Non-pigmented ciliary epithelial cell (primary cell): Measurements from ENCODE around the gene CDKAL1.
"Not testable (repeated sequence)": the region's sequence is repeated elsewhere in the genome, so short reads cannot be mapped to it uniquely, and the experiment has no call there.

Experiments used
- DNase-seq: peaks from one replicate; pipeline ENCODE4 v3.0.0-alpha.2; 2010; ENCODE audit warnings: low read depth

Gene CDKAL1

GRCh38 chr6:21026576-21027273, 492.5 kb downstream of the CDKAL1 start:
- DNase-seq, result peak; percentile 78

DNA sequence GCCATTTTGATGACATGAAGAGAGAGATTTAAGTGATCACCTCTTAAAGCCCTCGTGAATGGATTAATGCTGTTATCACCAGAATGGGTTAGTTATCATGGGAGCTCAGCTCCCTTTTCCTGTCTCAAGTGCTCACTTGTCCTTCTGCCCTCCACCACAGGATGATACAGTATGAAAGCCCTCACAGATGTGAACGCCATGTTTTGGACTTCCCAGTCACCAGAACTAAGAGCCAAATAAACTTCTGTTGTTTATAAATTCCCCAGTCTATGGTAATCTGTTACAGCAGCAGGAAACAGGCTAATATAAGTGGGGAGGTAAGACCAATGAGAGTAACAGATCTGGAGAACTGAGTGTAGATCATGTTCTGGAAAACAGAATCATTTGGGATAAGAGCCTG, 493.2 kb downstream of the CDKAL1 start:
- no peak for DNase-seq

DNA sequence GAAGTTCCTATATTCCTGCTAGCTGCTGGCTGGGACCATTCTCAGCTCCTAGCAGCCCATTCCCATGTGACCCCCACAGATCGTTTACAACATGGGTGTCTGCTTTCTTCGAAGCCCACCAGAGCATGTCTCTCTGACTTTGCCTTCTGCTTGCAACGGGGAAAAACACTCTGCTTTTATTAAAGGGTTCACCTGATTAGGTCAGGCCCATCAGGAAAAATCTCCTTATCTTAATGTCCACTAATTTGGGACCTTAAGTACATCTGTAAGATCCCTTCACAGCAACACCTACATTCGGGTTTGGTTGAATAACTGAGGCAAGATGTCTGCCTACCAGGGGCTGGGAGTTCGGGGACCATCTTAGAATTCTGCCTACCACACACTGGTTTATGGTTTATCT, 496.9 kb downstream of the CDKAL1 start:
- DNase-seq, result no peak

- no peak for DNase-seq
These were observed 498.8 kb downstream of the CDKAL1 start for GRCh38 chr6:21033084-21033483.

DNA sequence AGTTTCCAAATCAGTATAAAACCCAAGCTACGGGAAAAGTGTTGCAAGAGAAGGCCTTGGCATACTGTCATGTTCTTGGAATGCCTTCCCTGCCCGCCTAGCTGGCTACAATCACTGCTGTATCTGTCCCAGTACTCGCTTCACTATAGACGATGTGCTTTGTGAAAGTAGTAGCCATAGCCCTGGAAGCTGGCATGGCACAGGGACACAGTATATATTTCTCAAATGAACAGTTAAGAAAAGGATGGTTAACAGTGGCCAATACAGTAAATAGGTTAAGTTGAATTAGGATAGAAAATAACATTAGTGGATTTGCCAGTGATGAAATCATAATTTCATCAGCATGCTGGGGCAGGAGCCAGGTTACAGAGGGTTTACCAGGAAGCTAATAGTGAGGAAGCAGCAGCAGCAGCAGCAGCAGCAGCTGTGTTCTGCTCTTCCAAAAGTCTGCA, 499.3 kb downstream of the CDKAL1 start:
- DNase-seq, result no peak

DNA sequence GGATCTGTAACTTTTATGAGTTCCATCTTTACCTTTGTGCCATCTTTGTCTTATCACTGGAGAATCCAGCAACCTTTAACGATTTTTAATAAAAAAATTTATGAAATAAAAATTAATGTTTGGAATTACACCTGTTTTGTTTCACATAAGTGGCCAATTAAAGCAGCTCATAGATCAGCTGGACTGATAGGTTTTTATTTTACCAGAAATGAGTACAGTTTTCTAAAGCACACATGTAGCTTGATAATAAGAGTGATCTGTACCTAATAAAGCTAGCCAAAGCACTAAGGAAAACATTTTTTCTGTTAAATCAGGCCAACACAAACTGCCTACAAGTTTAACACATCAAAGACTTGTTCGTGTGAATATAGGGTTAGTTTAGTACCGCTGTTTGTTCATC, 500.1 kb downstream of the CDKAL1 start:
- DNase-seq, result no peak

DNA sequence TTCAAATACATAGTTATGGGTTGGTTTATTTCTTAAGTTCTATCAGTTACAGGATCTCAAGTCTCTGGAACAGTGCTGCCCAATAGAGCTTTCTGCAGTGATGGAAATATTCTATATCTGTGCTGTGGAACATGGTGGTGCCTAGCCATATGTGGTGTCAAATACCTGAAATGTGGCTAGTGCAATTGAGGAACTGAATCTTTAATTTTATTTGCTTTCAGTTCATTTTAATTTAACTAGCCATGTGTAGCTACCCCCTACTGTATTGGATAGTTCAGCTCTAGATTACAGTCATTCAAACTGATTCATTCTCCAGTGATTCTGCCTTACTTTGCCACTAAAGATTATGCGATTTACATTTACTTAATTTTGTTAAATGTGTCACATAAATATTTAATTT, 503.2 kb downstream of the CDKAL1 start:
- DNase-seq, result no peak

DNA sequence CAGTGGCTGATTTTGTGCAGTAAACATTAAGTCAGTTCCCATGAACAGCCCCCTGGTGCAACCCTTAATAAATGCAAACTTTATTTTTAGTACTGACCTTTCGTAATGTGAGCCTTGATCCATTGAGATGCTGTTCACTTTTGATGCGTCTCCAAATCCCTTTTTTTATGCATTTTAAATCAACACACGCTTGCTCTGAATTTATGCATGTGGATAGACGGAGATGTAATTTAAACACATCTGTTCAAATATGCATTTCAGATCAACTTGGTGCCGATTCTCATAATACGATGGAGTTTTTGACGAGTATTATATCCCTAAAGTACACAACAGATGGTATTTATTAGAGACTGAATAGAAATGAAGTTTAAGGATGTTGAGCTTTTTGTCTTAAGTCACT, 505.7 kb downstream of the CDKAL1 start:
- no peak for DNase-seq

DNA sequence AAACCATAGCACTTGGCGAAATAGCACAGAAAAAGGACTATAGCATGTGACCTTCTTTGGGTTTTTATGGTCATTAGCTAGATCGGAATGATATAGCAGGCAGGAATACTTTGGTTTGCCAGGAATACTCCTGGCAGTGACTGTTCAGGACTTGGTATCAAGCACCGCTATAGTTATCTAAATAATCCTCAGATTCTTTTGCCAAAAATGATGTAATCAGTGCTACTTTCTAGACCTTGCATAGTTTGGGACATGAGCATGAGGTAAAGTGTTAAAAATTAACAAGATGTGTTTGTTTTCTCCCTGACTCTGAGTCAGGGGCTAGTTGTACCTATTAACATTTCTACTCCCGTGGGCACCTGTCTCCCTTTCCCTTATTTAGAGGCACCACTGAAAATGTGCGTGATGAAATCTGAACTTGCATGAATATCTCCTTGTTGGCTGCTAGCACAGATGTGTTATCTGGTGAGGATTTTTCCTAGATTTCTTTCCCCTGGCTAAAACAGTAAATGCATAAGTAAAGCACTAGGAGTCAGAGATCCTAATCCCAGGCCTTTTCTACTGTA, 511.0 kb downstream of the CDKAL1 start:
- no peak for DNase-seq

- no peak for DNase-seq
These were observed 512.0 kb downstream of the CDKAL1 start for GRCh38 chr6:21046276-21046675.

DNA sequence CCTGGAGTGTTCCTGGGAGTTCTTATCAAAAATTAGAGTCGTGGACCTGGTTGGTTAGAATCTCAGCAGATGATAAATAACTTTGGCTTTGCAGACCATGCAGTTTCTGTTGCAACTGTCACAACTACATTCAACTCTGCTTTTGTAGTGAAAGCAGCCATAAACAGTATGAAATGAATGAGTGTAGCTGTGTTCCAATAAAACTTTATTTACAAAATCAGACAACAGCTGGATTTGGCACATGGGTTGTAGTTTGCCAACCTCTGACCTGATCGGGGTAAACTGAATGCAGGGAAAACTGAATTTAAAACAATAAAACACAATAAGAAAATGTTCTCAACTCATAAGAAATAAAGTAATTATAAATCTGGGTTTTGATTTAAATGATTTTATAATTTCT, 513.8 kb downstream of the CDKAL1 start:
- no peak for DNase-seq

DNA sequence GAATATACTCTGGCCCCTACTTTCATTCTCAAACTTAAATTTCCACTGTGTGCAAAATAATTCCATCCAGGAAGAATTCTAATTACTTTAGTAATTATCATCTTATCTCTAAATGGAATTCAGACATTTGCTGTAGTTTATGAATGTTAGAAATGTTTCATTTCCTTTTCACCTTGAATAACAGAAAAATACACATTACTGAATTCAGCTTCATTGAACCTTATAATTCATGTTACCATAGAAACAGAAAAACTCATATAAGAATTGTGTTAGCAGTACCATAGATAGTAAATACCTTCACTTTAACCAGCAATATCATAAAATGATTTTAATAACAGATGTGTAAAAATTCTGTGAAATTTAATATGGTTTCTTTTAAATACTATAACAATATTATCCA, 514.9 kb downstream of the CDKAL1 start:
- DNase-seq, result no peak

DNA sequence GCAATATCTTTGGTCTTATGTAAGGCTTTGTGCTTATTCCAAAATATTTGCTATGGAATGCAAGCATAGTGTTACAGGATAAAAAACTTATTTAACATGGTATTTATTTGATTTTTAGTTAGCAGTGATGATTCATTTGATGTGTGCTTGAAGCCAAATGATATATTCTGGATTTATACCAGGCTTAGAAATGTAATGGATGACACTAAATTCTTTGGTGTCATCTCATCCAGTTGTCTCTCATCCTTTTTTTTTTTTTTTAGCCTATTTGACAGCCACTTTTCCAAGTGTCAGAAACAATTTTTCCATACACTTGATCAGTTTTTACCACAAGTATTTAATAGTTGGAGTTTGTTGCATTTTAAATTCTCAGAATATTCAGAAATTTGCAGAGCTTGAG, 515.3 kb downstream of the CDKAL1 start:
- DNase-seq, result no peak

- no peak for DNase-seq
These were observed 516.7 kb downstream of the CDKAL1 start for GRCh38 chr6:21050935-21051334.

DNA sequence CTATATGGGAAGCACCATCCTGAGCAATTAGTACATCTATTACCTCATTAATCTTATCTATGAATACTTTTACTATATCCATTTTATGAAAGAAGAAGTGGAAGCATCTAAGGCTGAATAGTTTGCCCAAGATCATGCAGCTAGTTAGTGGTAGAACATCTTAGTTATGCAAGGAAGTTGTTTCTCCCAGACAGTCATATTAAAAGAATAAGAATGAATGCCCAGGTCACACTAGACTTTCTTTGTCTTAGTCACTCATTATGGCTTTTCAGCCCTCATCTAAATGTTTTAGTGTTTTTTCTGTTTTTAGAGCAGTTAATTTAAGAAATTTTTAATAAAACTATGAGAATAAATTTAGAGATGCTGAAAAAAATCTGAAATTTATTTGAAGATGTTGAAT, 517.5 kb downstream of the CDKAL1 start:
- DNase-seq, result no peak

DNA sequence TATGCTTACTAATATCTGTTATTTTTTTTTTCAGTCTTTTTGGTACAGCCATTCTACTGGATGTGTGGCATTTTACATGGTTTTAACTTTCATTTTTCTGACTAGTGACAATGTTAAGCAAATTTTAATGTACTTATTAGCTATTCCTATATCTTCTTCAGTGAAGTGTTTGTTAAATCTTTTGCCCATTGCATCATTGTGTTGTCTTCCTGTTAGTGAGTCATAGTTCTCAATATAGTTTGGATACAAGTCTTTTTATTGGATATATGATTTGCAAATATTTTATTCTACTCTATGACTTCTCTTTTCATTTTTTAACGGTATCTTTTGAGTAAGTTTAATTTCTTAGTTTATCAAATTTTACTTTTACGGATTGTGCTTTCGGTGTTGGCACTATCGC, 519.4 kb downstream of the CDKAL1 start:
- no peak for DNase-seq

DNA sequence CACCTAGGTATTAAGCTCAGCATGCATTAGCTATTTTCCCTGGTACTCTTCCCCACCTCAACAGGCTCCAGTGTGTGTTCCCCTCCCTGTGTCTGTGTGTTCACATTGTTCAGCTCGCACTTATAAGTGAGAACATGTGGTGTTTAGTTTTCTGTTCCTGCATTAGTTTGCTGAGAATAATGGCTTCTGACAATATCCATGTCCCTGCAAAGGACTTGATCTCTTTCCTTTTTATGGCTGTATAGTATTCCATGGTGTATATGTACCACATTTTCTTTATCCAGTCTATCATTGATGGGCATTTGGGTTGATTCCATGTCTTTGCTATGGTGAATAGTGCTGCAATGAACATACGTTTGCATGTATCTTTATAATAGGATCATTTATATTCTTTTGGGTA, 521.2 kb downstream of the CDKAL1 start:
- not testable (repeated sequence) for DNase-seq

DNA sequence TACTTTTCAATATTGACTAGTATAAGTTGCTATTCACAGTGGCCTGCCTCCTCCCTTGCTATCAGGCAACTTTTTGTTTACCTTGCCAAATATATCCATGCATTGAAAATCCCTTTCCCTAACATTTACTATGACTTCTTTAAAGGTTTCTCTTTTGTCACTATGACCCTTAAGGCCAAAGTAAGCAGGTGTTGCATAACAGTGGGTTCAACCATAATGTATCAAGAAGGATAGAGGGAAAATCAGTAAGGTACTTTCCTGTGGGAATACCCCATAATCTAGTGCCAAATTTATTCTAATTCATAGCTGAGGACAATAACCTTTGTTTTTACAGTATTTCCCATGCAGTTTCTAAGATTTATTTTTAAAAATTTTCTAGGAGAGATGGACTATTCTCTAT, 527.6 kb downstream of the CDKAL1 start:
- no peak for DNase-seq

- DNase-seq, result no peak
These were observed 530.6 kb downstream of the CDKAL1 start for GRCh38 chr6:21064756-21065340.

DNA sequence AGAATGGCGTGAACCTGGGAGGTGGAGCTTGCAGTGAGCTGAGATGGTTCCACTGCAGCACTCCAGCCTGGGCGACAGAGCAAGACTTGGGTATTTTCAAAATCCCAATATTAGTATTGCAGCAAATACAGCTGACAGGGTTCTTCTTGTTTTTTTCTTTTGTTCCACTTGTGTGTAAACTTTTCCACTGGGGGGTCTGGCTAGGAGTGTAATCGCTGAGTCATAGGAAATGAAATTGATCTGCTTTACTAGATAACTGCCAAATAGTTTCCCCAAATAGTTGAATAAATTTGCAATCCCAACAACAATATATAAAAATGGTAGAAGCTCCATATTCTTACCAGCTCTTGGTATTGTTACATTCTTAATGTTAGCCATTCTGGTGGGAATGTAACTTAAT, 533.3 kb downstream of the CDKAL1 start:
- DNase-seq, result no peak

DNA sequence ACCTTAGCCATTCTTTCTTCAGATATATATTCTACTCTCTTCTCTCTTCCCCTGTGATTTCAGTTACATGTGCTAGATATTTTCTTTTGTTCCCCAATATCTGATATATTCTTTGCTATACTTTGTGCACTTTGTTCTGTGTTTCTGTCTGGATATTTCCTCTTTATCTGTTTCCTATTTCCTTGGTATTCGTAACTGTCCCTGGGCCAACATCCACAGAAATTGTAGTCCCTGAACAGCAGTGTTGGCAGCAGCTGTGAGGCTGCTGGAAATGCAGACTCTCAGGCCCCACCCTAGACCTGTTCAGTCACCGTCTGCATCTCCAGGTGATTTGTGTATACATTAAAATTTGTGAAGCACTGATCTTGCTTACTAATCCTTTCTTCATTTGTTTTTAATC, 536.4 kb downstream of the CDKAL1 start:
- no peak for DNase-seq

- DNase-seq, result no peak
These were observed 537.7 kb downstream of the CDKAL1 start for GRCh38 chr6:21071780-21072468.

- DNase-seq, result no peak
These were observed 539.1 kb downstream of the CDKAL1 start for GRCh38 chr6:21073318-21073839.
